ENCODE results near the gene SLC1A2. TPM values are rescaled to one million over a fixed set of nuclear protein-coding genes. Genes with fewer than 3 reads are reported as not detected.
A peak's percentile ranks its signal among the peaks of the same experiment; 100 is the strongest.

SLC1A2 gene
- total RNA-seq, 2 donors from 2014 or later = 1.9 to 2.9 TPM

GRCh38 chr11:35292279-35292678, 127.1 kb downstream of the SLC1A2 start:
- intact Hi-C loops (cut with DNase I) = no loop called here

DNA sequence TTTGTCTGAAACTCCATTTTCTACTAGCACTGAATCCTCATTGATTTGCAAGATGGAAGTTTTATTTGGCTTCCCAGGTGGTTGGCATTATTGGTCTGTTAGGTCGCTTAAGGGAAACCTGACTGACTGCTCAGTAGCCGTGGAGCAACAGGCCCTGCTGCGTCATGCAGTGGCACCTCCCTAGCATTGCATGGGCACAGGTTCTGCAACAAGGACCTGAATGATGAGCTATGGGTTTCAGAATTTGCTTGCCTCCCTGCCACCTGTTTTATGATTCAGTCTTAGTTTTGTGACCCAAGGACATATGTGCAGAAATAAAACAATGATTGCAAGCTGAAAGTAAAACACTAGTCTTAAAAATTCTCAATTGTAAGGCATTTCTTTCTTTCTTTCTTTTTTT, 128.5 kb downstream of the SLC1A2 start:
- no peak for DNase-seq (ENCODE audit: low spot score)
- intact Hi-C loops (cut with DNase I) = no loop called here

More at GRCh38 chr11:35292279-35292678, 127.1 kb downstream of the SLC1A2 start:
- DNase-seq (ENCODE audit: low spot score) = no peak

DNA sequence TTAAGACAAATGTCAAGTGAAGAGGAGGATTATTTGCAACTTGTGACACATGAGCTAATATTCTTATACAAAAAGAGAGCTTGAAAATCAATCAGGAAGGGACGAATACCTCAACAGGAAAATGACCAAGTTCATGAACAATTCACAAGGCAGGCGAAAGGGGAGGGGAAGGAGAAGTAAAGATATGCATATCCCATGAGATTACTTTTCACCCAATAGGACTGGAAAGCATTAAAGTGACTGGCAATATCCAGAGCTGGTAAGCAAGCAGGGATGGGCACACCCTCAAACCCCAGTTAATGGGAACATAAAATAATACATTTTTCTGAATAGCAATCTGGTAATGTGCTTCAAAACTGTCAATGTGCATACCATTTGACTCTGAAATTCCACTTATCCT, 129.5 kb downstream of the SLC1A2 start:
- intact Hi-C loops (cut with DNase I) = loop anchor here in 1 of 2 donors (10.0 kb wide), 1 partner anchor 115 kb away; no protein-coding TSS in a partner anchor
- no peak for DNase-seq (ENCODE audit: low spot score)

DNA sequence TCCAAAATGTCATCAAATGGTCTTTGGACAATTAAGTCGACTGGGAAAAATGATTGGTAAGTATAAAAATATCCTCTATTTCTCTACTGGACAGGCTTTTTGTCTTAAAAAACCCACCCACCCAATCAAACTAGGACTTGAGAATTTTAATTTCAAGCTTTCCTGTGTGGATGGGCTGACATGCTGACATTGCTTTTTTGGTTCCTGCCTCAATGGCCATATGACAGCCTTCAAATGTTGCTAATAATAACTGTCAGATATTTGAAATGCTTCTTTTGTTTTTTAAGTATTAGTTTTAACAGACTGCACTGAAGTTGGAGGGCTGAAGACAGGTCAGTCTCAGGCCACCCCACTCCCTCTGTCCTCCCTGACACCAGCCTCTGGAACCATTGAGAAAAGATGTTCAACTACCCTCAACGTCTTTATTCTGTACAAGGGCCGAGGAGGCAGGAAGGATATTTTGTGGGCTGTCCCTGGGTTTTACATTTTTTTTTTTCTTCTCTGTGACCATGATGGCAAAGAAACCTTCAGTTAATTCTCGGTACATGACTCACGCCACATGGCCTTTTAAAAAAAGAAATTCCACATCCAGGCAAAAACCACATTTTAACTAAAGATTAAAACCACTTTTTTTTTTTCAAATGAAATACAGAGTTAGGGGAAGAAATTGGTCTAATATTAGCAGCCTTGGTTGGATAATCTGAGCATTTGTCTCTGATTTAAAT, 130.4 kb downstream of the SLC1A2 start:
- intact Hi-C loops (cut with DNase I) = loop anchor here in 1 of 2 donors (10.0 kb wide), 1 partner anchor 114 kb away; no protein-coding TSS in a partner anchor
- DNase-seq (ENCODE audit: low spot score) = no peak

DNA sequence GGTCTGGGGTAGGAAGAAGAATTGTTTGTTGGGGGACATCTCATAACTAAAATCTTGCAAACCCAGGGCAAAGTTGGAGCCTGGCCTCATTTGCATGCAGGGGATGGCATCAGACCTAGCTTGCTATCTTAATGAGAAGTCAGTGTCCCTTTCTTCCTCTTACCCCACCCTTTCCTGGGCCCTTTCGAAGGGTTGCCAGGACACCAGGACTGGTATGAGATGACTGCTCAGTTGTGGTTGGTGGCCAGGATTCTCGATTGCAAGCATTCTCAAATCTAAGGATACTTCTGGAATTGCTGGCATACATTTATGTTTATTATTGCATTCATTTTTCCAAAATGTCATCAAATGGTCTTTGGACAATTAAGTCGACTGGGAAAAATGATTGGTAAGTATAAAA, 131.0 kb downstream of the SLC1A2 start:
- DNase-seq (ENCODE audit: low spot score) = no peak
- intact Hi-C loops (cut with DNase I) = loop anchor here in 1 of 2 donors (10.0 kb wide), 1 partner anchor 114 kb away; no protein-coding TSS in a partner anchor

- intact Hi-C loops (cut with DNase I) = loop anchor here in 1 of 2 donors (10.0 kb wide), 1 partner anchor 113 kb away; no protein-coding TSS in a partner anchor
- DNase-seq (ENCODE audit: low spot score) = no peak
Observed at GRCh38 chr11:35287344-35287890, 131.9 kb downstream of the SLC1A2 start.

GRCh38 chr11:35286126-35286525, 133.2 kb downstream of the SLC1A2 start:
- no peak for DNase-seq (ENCODE audit: low spot score)
- intact Hi-C loops (cut with DNase I) = loop anchor here in 1 of 2 donors (10.0 kb wide), 1 partner anchor 111 kb away; no protein-coding TSS in a partner anchor

DNA sequence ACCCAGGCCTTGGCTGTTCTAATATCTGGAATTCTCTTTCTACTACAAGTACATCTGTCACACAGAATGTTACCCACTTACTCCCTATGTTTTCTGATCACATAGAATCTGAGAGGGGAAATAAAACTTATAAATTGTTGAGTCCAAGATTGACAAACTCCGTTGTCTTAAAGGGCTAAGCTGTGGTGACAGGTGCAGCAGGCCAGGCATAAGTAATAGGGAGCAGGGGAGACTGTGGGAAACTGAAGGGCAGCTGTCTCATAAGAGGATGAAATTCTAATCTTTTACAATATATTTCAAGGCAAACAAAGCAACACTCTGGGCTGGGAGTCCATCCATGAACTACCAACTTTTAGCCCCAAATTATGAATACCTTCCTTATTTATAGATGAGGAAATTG, 133.9 kb downstream of the SLC1A2 start:
- intact Hi-C loops (cut with DNase I) = loop anchor here in 1 of 2 donors (10.0 kb wide), 1 partner anchor 111 kb away; no protein-coding TSS in a partner anchor
- no peak for DNase-seq (ENCODE audit: low spot score)

- no peak for DNase-seq (ENCODE audit: low spot score)
- intact Hi-C loops (cut with DNase I) = loop anchor here in 1 of 2 donors (5.0 to 10.0 kb wide), 2 partner anchors 80 to 108 kb away; no protein-coding TSS in a partner anchor
Observed at GRCh38 chr11:35282221-35282882, 137.0 kb downstream of the SLC1A2 start.

- DNase-seq (ENCODE audit: low spot score) = no peak
- intact Hi-C loops (cut with DNase I) = loop anchor here in 1 of 2 donors (5.0 to 10.0 kb wide), 2 partner anchors 81 to 106 kb away; no protein-coding TSS in a partner anchor
Observed at GRCh38 chr11:35281169-35281688, 138.1 kb downstream of the SLC1A2 start.

GRCh38 chr11:35280727-35281126, 138.6 kb downstream of the SLC1A2 start:
- DNase-seq (ENCODE audit: low spot score) = no peak
- intact Hi-C loops (cut with DNase I) = loop anchor here in 1 of 2 donors (5.0 to 10.0 kb wide), 2 partner anchors 82 to 106 kb away; no protein-coding TSS in a partner anchor

GRCh38 chr11:35277827-35278226, 141.5 kb downstream of the SLC1A2 start:
- intact Hi-C loops (cut with DNase I) = no loop called here
- DNase-seq (ENCODE audit: low spot score) = no peak

DNA sequence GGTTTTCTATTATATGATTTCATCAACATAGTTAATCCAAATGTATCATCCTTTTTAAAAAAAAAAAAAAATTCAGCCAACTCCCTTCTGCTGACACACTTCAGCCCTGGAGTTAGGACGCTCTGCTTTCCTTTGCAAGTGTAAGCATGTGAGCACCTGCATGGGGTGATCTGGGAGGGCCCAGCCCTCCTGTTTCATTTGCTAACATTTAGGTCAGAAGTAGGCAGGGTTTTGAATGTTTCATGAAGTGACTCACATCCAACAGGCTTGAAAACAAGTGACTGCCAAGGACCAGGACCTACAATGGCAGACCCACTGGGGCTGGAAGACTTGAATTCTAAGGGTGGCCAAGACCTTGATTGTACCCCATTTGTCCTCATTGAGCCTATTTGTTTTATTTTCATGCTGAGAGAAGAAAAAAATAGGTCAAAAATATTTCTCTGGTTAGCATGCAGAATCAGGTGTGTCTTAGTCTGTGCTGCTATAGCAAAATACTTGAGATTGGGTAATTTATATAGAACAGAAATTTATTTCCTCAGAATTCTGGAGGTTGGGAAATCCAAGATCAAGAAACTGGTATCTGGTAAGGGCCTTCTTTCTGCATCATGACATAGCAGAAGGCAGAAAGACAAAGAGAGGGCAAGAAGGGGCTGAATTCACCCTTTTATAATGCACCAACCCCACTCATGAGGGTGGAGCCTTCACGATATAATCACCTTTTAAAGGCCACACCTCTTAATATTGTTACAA, 142.8 kb downstream of the SLC1A2 start:
- intact Hi-C loops (cut with DNase I) = no loop called here

GRCh38 chr11:35275786-35276170, 143.6 kb downstream of the SLC1A2 start:
- no peak for DNase-seq (ENCODE audit: low spot score)
- intact Hi-C loops (cut with DNase I) = no loop called here

More for the DNA sequence above, 142.8 kb downstream of the SLC1A2 start:
- no peak for DNase-seq (ENCODE audit: low spot score)

GRCh38 chr11:35274909-35275785, 144.2 kb downstream of the SLC1A2 start:
- DNase-seq (ENCODE audit: low spot score) = peak; percentile 87
- intact Hi-C loops (cut with DNase I) = no loop called here

DNA sequence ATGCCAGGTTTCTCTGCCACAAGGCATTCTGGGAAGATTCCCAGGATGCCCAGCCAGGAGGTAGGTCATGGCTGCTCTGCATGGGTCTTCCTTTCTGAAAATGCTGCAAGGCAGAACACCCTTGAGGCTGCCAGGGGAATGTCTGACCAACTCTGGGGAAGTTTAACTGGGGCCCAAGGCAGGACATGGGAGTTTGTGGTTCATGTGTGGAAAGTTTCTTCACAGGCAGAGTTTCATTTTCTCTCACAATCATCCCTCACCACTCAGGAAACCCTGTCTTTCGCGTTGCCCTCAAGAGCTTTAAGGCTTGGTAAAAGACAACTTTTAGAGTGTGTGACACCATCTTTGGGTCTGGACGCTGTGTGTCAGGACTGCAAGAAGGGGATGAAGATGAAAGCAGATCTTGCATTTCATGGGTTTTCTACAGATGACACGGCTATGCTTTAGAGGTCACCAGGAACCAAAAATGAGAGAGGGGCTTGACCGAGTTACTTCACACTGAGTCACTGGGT, 146.9 kb downstream of the SLC1A2 start:
- intact Hi-C loops (cut with DNase I) = no loop called here
- no peak for DNase-seq (ENCODE audit: low spot score)

DNA sequence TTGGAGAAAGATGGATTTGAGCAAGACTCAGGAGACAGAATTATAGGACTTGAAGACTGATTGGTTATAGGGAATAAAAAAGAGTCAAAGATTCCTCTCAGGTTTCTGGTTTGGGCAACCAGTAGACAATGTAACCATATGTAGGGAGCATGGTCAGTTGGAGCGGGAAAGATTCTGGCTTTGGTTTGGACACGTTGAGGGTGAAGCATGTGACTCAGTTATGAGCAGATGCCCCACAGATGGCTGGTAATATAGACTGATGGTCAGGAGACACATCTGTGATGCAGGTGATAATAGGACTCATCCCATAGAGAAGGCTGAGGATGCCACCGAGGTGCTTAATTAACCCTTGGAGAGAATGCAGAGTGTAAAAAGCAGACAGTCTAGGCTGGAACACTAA, 148.3 kb downstream of the SLC1A2 start:
- intact Hi-C loops (cut with DNase I) = no loop called here
- no peak for DNase-seq (ENCODE audit: low spot score)

DNA sequence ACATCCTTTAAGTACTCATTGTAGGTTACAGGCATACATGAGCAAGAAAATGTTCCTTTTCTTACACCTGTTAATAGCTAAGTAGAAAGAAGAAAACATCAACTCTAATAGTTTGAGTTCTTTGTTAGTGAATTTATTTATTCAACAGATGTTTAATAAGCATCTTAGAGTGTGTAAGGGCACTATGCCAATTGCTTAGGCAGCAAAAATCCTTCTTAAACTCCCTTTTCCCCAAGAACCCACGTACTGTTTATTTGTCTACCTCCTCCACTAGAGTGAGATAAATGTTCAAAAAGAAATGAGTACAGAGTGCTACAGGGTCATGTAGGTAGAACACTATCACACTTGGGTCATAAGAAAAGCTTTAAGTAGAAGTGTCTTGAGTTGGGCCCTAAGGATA, 149.0 kb downstream of the SLC1A2 start:
- DNase-seq (ENCODE audit: low spot score) = no peak
- intact Hi-C loops (cut with DNase I) = no loop called here
